Erythroblast (primary cell): ENCODE data around the gene TBC1D25.

ENCODE experiments used
- GATA1 ChIP-seq: IDR thresholded peaks from 2 replicates; pipeline ENCODE4 v1.6.1; 2011; ENCODE audit warnings: low read depth, mild to moderate bottlenecking, control low read depth, low read length, moderate library complexity
- POLR2A ChIP-seq: IDR thresholded peaks from 2 replicates; pipeline ENCODE4 v1.6.1; 2011; ENCODE audit warnings: mild to moderate bottlenecking, low read length

GRCh38 chrX:48599341-48599740 is 59.8 kb downstream of the TBC1D25 start:
- TF ChIP-seq POLR2A (no peak), GATA1 (no peak)
